GM19328 (cell line): ENCODE results near the gene ANXA3.

ENCODE experiments used
- ATAC-seq: cut with Tn5 transposase; IDR thresholded peaks from one replicate; pipeline ENCODE4 v1.9.1; 2021; ENCODE audit warnings: mild to moderate bottlenecking, moderate library complexity; ENCODE audit not compliant: unreplicated experiment

Gene ANXA3

DNA sequence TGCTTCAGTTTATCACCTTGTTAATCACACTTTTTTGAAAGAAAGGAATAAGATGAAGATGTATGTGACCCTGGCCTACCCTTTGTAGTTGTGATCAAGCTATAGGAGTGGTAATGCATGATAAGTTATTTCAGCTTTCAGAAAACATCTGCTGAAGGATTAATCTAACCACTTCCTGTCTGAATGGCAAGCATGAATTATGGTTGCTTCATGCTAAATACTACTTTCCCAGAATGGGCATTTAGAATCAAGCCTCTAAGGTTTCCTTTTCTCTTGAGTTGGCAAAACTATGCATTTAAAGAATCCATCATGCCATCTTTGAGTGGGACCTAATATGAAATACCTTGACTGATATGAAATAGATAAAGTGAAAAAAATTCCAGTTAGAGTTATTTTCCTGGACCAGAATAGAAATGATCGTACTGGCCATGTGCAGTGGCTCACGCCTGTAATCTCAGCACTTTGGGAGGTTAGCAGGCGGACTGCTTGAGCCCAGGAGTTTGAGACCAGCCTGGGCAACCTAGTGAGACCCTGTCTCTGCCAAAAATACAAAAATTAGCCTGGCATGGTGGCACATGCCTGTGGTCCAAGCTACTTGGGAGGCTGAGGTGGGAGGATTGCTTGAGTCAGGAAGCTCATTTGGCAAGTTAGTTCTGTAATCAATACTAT is 59.1 kb downstream of the ANXA3 start:
- ATAC-seq = no peak

- no peak for ATAC-seq
These were observed 59.6 kb downstream of the ANXA3 start for GRCh38 chr4:78611215-78611558.

DNA sequence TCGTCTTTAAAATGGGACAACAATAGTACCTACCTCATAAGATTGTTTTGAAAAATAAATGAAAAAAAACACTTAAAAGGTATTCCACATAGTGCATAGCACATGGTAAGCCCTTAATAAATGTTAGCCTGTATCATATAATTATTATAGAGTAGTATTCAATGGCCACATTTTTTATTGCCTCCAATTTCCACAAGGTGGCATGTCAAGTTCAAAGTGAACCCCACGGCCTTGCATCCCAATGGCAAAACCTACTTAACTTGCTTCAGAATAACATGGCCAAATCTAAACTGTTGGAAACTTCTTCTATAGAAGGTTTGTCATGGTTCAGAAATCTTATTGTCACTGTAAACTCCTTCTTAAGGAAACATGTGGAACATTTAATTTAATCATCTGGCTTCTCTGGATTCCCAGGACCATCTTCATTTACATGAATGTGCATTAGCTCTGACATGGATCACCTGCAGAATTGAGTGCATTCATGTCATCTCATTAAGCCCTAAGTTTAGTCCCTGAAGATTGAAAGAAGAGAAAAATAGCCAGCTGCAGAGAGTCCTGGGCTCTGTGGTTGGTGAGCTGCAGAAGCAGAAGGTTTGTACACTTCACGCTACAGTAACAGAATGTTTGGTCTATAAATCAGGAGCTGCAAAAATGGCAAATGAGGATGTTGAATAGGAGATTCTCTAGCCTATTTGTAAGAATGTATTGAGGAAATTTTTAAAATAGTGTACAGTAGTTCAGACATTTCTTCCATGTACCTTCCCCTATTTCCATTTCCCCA is 61.0 kb downstream of the ANXA3 start:
- ATAC-seq = no peak

DNA sequence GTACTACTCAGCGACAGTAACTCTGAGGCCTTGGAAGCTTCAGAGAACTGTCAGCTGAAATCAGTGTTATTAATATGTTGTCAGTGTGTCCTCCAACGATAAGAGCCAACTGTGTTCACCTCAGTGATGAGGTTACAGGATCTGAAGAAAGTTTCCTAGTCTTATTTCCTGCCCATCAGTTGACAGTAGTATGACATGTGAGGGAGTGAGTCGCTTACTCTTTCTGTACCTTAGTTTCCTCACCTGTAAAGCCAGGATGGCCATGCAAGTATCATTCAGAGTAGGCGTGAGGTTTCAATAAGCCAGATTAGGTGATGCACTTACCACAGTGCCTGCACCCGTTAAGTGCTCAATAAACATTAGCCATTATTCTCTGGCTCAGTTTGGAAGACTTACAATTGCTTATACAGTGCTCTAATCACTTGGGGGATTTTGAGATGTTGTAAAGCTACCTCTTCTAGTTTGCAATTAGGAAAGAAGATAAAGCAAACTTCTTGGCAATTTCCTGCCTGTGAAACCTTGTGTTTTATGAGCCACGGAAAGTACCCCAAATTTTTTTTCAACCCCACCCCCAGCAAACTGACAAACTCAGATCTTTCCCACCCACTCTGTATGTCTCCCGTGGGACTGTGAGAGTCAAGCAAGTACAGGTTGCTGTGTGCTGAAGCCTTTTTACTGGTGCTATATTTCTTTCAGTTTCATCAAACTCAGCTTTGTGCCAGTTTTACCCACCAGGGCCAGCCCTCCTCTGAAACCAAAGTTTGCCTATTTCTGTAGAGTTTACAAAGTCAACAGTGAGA is 62.2 kb downstream of the ANXA3 start:
- ATAC-seq = peak; percentile 71

GRCh38 chr4:78616046-78616498 is 64.5 kb downstream of the ANXA3 start:
- ATAC-seq = no peak

GRCh38 chr4:78618436-78618835 is 66.9 kb downstream of the ANXA3 start:
- no peak for ATAC-seq

GRCh38 chr4:78621395-78621794 is 69.8 kb downstream of the ANXA3 start:
- no peak for ATAC-seq

DNA sequence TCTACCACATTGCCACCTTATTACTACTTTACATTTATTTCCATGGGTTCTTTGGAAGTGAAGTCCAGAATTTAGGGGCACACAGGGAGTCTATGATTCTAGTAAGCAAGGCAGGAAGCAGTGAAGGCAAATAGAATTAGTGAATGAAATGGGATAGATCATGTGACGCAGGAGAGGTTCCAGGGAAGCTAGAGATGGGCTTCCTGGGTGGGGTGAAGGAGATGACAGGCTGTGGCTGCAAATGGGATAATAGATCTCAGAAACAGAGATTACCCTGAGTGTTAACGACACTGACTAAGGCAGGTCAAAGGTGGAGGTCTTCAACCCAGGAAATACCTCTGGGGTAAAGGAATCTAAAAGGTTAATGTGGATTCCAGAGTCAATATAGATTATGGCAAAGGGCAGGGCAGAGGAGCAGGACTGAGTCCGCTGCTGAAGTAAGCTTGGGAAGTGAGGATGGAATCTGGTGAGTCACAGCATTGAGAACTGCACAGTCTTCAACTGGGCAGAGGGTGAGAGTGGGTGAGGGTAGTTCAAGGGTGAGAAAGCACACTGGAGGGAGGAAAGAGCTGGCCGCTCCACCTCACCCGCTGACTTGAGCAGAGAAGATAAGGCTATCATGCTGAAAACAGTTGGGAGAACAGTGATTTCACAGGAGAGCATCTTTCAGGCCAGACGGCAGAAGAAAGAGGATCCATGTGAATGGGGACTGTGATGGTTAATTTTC is 70.8 kb downstream of the ANXA3 start:
- ATAC-seq = no peak

- ATAC-seq = no peak
These were observed 72.5 kb downstream of the ANXA3 start for GRCh38 chr4:78624048-78624447.

- ATAC-seq = no peak
These were observed 73.5 kb downstream of the ANXA3 start for GRCh38 chr4:78625073-78625472.

- no peak for ATAC-seq
These were observed 75.7 kb downstream of the ANXA3 start for GRCh38 chr4:78627046-78627965.

GRCh38 chr4:78627966-78628678 is 76.6 kb downstream of the ANXA3 start:
- no peak for ATAC-seq

GRCh38 chr4:78629991-78630541 is 78.5 kb downstream of the ANXA3 start:
- ATAC-seq = no peak

- no peak for ATAC-seq
These were observed 79.0 kb downstream of the ANXA3 start for GRCh38 chr4:78630615-78631014.

- no peak for ATAC-seq
These were observed 82.6 kb downstream of the ANXA3 start for GRCh38 chr4:78634011-78634664.

GRCh38 chr4:78638337-78639172 is 87.0 kb downstream of the ANXA3 start:
- peak; percentile 56 for ATAC-seq

DNA sequence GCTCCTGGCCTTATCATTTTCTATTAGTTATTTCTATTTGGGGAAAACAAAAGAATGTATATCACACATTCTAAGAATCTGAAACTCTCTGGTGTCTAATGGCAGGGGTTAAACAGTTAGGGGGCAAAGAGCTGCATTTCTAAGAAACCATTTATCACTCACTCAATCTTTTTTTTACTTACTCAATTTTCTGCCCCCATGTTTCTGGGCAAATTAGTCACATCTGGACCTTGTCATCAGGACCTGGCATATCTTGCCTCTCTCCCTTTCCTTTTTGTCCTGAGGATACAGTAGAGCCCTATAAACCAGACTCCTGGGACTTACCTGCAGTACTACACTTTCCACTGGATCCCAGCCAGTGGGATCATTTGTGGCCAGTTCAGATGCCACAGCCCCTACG is 89.1 kb downstream of the ANXA3 start:
- ATAC-seq = no peak

DNA sequence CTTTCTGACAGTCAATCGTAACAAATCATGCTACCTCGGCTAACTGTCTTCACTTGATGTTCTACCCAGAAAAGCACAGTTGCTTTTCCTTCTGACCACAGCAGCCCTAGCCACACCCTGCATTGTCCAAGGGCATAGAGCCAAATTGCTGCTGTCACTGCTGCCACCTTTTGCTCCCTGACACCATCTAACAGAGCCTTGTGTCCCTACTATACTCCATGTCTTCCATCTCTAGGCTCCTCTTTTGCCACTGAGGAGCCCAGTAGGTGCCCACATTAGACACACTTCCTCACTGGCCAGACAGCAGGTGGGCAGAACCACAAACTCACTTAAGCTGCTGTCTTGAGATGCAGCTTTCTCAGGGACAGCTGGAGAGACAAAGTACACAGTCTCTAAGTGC is 91.4 kb downstream of the ANXA3 start:
- ATAC-seq = no peak
